Keratinocyte (primary cell): Measurements from ENCODE around the gene KAT7.

Source experiments
- CTCF ChIP-seq, 3 experiments: IDR thresholded peaks in 1 of 3; conservative IDR thresholded peaks in 1 of 3; optimal IDR thresholded peaks in 1 of 3; 2 replicates in 2 of 3; 3 replicates in 1 of 3; pipeline versions ENCODE3 to v1.5.1; 2011; ENCODE audit warnings: low read length in 3 of 3, mild to moderate bottlenecking in 3 of 3, moderate library complexity in 2 of 3, control low read depth in 1 of 3, inconsistent platforms in 1 of 3; ENCODE audit not compliant: insufficient read depth in 2 of 3; ENCODE audit errors: extremely low read depth in 1 of 3
- EZH2 ChIP-seq: IDR thresholded peaks from one replicate; pipeline ENCODE4 v1.6.1; 2012; ENCODE audit warnings: inconsistent platforms, mild to moderate bottlenecking, low read length, moderate library complexity

DNA sequence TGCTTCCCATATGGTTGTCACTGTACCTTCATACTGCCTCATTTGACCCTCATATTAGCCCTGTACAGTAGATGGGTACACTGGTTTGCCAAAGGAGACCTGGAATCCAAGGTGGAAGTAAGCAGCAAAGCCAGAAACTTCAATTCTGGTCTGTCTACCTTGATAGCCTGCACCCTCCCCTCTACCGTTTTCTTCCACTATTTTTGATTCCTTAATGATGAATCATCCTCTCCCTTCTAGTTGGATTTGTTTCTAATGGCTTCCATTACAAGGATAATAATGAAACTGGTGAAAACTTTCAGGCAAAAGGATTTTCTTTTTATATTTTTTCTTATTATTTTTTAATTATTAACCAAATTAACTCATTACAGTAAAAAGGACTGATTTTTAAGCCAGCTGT lies 42.1 kb downstream of the KAT7 start:
- TF ChIP-seq CTCF (optimal IDR thresholded peaks at IDR 0.05 in 1 of 3, IDR thresholded peaks at IDR 0.05 in 1 of 3, conservative IDR thresholded peaks at IDR 0.05 in 1 of 3; ENCODE audit: extremely low read depth in 1 of 3, insufficient read depth in 2 of 3, low read length in 3 of 3) = no peak
- no peak for TF ChIP-seq EZH2
